H1 (cell line): ENCODE results near the gene SHOC1.

Source experiments
- CBX5 ChIP-seq: fragments of 300-800, 300-1000 bp; sonication (generic); IDR thresholded peaks from 2 replicates; pipeline ENCODE4 v1.7.1; 2016; ENCODE audit warnings: antibody characterized with exemption, low read length, low read depth
- CTCF ChIP-seq, 3 experiments: IDR thresholded peaks; 1 replicate in 2 of 3; 2 replicates in 1 of 3; pipeline versions ENCODE4 v1.5.1 to v1.6.1; 2011; ENCODE audit warnings: low read length in 3 of 3, mild to moderate bottlenecking in 3 of 3, inconsistent platforms in 2 of 3, low read depth in 1 of 3, moderate library complexity in 1 of 3; ENCODE audit not compliant: insufficient read depth in 1 of 3; ENCODE audit errors: control extremely low read depth in 1 of 3
- EZH2 ChIP-seq: fragments of 200-600 bp; sonication (generic); IDR thresholded peaks from 2 replicates; pipeline ENCODE4 v1.7.1; 2012; ENCODE audit warnings: low read depth, mild to moderate bottlenecking, moderate library complexity, low read length, inconsistent platforms; ENCODE audit not compliant: severe bottlenecking
- MAFK ChIP-seq: IDR thresholded peaks from 2 replicates; pipeline ENCODE4 v1.6.1; 2012; ENCODE audit warnings: low read depth, mild to moderate bottlenecking, improper control_type of control experiment, low read length
- NRF1 ChIP-seq: IDR thresholded peaks from 2 replicates; pipeline ENCODE4 v1.6.1; 2011; ENCODE audit warnings: mild to moderate bottlenecking, low read depth, low read length, improper control_type of control experiment
- POLR2A ChIP-seq, 2 experiments: IDR thresholded peaks; 1 replicate in 1 of 2; 2 replicates in 1 of 2; pipeline ENCODE4 v1.6.1; 2011; ENCODE audit warnings: low read depth in 2 of 2, low read length in 2 of 2, mild to moderate bottlenecking in 2 of 2; ENCODE audit errors: control extremely low read depth in 1 of 2
- POLR2AphosphoS5 ChIP-seq: IDR thresholded peaks from 2 replicates; pipeline ENCODE4 v1.6.1; 2011; ENCODE audit warnings: low read depth, low read length
- RAD21 ChIP-seq, 2 experiments: IDR thresholded peaks in 1 of 2; conservative IDR thresholded peaks in 1 of 2; 2 replicates each; pipeline ENCODE4 v1.6.1; 2011; ENCODE audit warnings: low read depth in 2 of 2, low read length in 2 of 2, improper control_type of control experiment in 1 of 2, inconsistent platforms in 1 of 2, mild to moderate bottlenecking in 1 of 2, moderate library complexity in 1 of 2
- SIRT6 ChIP-seq: IDR thresholded peaks from one replicate; pipeline ENCODE4 v1.7.1; 2012; ENCODE audit warnings: low read length, inconsistent platforms
- YY1 ChIP-seq: IDR thresholded peaks from 2 replicates; pipeline ENCODE4 v1.6.1; 2011; ENCODE audit warnings: low read depth, mild to moderate bottlenecking, low read length
- ZNF274 ChIP-seq: IDR thresholded peaks from 2 replicates; pipeline ENCODE4 v1.7.0; 2012; ENCODE audit warnings: low read length, borderline replicate concordance; ENCODE audit errors: extremely low read depth
- TF ChIP-seq, protein P1 (sequence below): IDR thresholded peaks from 2 replicates; pipeline ENCODE4 v1.6.1; 2012; ENCODE audit warnings: inconsistent platforms

DNA sequence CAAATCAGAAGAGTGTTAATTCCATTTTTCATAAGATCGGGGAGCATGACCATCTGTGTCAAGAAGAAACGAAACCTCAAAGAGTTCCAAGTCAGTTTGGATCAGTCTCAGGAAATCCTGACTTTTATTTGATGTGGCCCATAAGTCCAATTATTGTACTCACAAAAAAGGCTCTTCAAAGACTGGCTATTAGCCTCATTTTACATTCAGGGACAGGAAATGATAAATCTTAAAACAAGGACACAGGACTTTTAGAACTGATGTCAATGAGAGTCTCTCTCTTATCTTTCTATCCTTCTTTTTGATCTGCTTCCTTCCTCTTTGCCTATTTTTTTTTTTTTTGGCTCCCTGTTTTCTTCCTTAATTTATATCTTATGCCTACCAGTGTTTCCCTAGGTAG is 43.7 kb upstream of the SHOC1 start:
- TF ChIP-seq POLR2AphosphoS5 (no peak), CTCF (IDR thresholded peaks at IDR 0.05; ENCODE audit: control extremely low read depth in 1 of 3, insufficient read depth in 1 of 3, low read depth in 1 of 3, low read length in 3 of 3) (no peak), POLR2A (IDR thresholded peaks at IDR 0.05; ENCODE audit: control extremely low read depth in 1 of 2, low read depth in 2 of 2, low read length in 2 of 2) (no peak), MAFK (no peak), ZNF274 (no peak), EZH2 (no peak), RAD21 (IDR thresholded peaks at IDR 0.05 in 1 of 2, conservative IDR thresholded peaks at IDR 0.05 in 1 of 2; ENCODE audit: low read depth in 2 of 2, low read length in 2 of 2) (no peak), YY1 (no peak), SIRT6 (no peak), NRF1 (no peak), CBX5 (no peak)
- TF ChIP-seq, protein P1, sequence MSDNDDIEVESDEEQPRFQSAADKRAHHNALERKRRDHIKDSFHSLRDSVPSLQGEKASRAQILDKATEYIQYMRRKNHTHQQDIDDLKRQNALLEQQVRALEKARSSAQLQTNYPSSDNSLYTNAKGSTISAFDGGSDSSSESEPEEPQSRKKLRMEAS, result no peak
